HepG2 (cell line): Measurements from ENCODE around the gene USP5. TPM values are rescaled to one million over a fixed set of nuclear protein-coding genes. Genes with fewer than 3 reads are reported as not detected.

ENCODE experiments used
- AGO2 ChIP-seq: fragments of 200-400 bp; formaldehyde crosslinking; optimal IDR thresholded peaks from 2 replicates; pipeline ENCODE3; 2017; ENCODE audit warnings: mild to moderate bottlenecking, low read depth, low read length, moderate library complexity
- AKAP8 ChIP-seq: sonication (generic); formaldehyde crosslinking; IDR thresholded peaks from 2 replicates; pipeline ENCODE4 v1.5.1; 2020; ENCODE audit warnings: mild to moderate bottlenecking, missing genetic modification reagents
- ARNT2 ChIP-seq: sonication (generic); formaldehyde crosslinking; IDR thresholded peaks from 2 replicates; pipeline ENCODE4 v1.8.0; 2022; ENCODE audit warnings: mild to moderate bottlenecking, low read depth, missing genetic modification reagents, moderate library complexity
- FOSL2 ChIP-seq: sonication (generic); formaldehyde crosslinking; IDR thresholded peaks from 2 replicates; pipeline ENCODE4 v1.4.0; 2020; ENCODE audit warnings: missing genetic modification reagents
- GATA4 ChIP-seq: sonication (generic); IDR thresholded peaks from 2 replicates; pipeline ENCODE4 v1.6.1; 2016; ENCODE audit warnings: antibody characterized with exemption, low read depth, borderline replicate concordance
- HDAC2 ChIP-seq: sonication (generic); formaldehyde crosslinking; IDR thresholded peaks from 2 replicates; pipeline ENCODE4 v1.4.0; 2020; ENCODE audit warnings: missing genetic modification reagents
- HMG20A ChIP-seq: IDR thresholded peaks from 2 replicates; pipeline ENCODE4 v1.6.1; 2016; ENCODE audit warnings: borderline replicate concordance
- KDM5B ChIP-seq: sonication (generic); formaldehyde crosslinking; IDR thresholded peaks from 2 replicates; pipeline ENCODE4 v1.4.0; 2020; ENCODE audit warnings: missing genetic modification reagents, mild to moderate bottlenecking, borderline replicate concordance
- MBD4 ChIP-seq: IDR thresholded peaks from 2 replicates; pipeline ENCODE4 v1.6.1; 2012; ENCODE audit warnings: low read length, inconsistent platforms, borderline replicate concordance
- MEF2D ChIP-seq: sonication (generic); formaldehyde crosslinking; IDR thresholded peaks from 2 replicates; pipeline ENCODE4 v1.5.1; 2020; ENCODE audit warnings: mild to moderate bottlenecking, missing genetic modification reagents
- NCOA5 ChIP-seq: sonication (generic); formaldehyde crosslinking; IDR thresholded peaks from 2 replicates; pipeline ENCODE4 v1.4.0; 2020; ENCODE audit warnings: missing genetic modification reagents
- PITX1 ChIP-seq: sonication (generic); formaldehyde crosslinking; IDR thresholded peaks from 2 replicates; pipeline ENCODE4 v1.5.1; 2020; ENCODE audit warnings: mild to moderate bottlenecking, missing genetic modification reagents
- POLR2A ChIP-seq, 2 experiments: IDR thresholded peaks; 2 replicates each; pipeline ENCODE4 v1.6.1; 2011; ENCODE audit warnings: low read depth in 2 of 2, low read length in 2 of 2, mild to moderate bottlenecking in 1 of 2, moderate library complexity in 1 of 2; ENCODE audit not compliant: insufficient read depth in 1 of 2
- POLR2AphosphoS2 ChIP-seq: IDR thresholded peaks from 2 replicates; pipeline ENCODE4 v1.6.1; 2011; ENCODE audit warnings: low read depth, low read length, improper control_type of control experiment
- POLR2G ChIP-seq: fragments of 200-400 bp; formaldehyde crosslinking; IDR thresholded peaks from 2 replicates; pipeline ENCODE4 v1.6.1; 2018; ENCODE audit warnings: mild to moderate bottlenecking, low read depth, low read length, moderate library complexity
- RBFOX2 ChIP-seq: fragments of 200-400 bp; formaldehyde crosslinking; IDR thresholded peaks from 2 replicates; pipeline ENCODE4 v1.6.1; 2017; ENCODE audit warnings: low read depth, mild to moderate bottlenecking, low read length
- RBM22 ChIP-seq: fragments of 200-400 bp; formaldehyde crosslinking; optimal IDR thresholded peaks from 2 replicates; pipeline ENCODE3; 2017; ENCODE audit warnings: mild to moderate bottlenecking, low read length, moderate library complexity
- SSRP1 ChIP-seq: IDR thresholded peaks from 2 replicates; pipeline ENCODE4 v1.6.1; 2016; ENCODE audit warnings: control low read depth
- TGIF2 ChIP-seq: IDR thresholded peaks from 2 replicates; pipeline ENCODE4 v1.6.1; 2016; ENCODE audit warnings: control low read depth, missing compliant biosample characterization
- THYN1 ChIP-seq: sonication (generic); formaldehyde crosslinking; IDR thresholded peaks from 2 replicates; pipeline ENCODE4 v1.8.1; 2023; ENCODE audit warnings: low read depth, mild to moderate bottlenecking, moderate library complexity, missing genetic modification reagents, borderline replicate concordance
- ZFP91 ChIP-seq: sonication (generic); formaldehyde crosslinking; IDR thresholded peaks from 2 replicates; pipeline ENCODE4 v1.9.0; 2022; ENCODE audit warnings: missing genetic modification reagents, mild to moderate bottlenecking, borderline replicate concordance
- ZNF564 ChIP-seq: sonication (generic); formaldehyde crosslinking; IDR thresholded peaks from 2 replicates; pipeline ENCODE4 v1.8.1; 2023; ENCODE audit warnings: mild to moderate bottlenecking, missing genetic modification reagents
- ZNF83 ChIP-seq: sonication (generic); formaldehyde crosslinking; IDR thresholded peaks from 2 replicates; pipeline ENCODE4 v1.4.0; 2020; ENCODE audit warnings: missing genetic modification reagents, mild to moderate bottlenecking, borderline replicate concordance
- polyA plus RNA-seq, 8 experiments: library from polyadenylated mRNA; depleted of rRNA in 3 of 8; stranded (reverse) in 7 of 8; unstranded in 1 of 8; fragments of >200 nt; fragmentation: Illumina TruSeq in 4 of 8; extraction: Trizol in 4 of 8; gene quantifications; 2 replicates each; pipeline versions ENCODE4 v1.2.1 to v1.2.3, GENCODE V29; 2011 to 2016; ENCODE audit warnings: low read depth in 4 of 8, missing spikeins in 1 of 8, mixed read lengths in 1 of 8; ENCODE audit not compliant: insufficient read depth in 1 of 8
- total RNA-seq, 5 experiments: library from RNA; depleted of rRNA; stranded (reverse); fragments of >200 nt; fragmentation: Illumina TruSeq; extraction: Trizol; gene quantifications; 2 replicates each; pipeline ENCODE4 v1.2.3, GENCODE V29; 2016; ENCODE audit warnings: low read depth in 1 of 5
- TF ChIP-seq, protein P1 (sequence below): sonication (generic); formaldehyde crosslinking; IDR thresholded peaks from 2 replicates; pipeline ENCODE4 v1.4.0; 2020; ENCODE audit warnings: missing genetic modification reagents, mild to moderate bottlenecking, borderline replicate concordance

The USP5 gene
- total and polyA plus RNA-seq, 2 of the 13 experiments (the other 11 are each of a cell fraction or from before 2014, with no cell fraction given): 39.6 to 56.0 TPM

DNA sequence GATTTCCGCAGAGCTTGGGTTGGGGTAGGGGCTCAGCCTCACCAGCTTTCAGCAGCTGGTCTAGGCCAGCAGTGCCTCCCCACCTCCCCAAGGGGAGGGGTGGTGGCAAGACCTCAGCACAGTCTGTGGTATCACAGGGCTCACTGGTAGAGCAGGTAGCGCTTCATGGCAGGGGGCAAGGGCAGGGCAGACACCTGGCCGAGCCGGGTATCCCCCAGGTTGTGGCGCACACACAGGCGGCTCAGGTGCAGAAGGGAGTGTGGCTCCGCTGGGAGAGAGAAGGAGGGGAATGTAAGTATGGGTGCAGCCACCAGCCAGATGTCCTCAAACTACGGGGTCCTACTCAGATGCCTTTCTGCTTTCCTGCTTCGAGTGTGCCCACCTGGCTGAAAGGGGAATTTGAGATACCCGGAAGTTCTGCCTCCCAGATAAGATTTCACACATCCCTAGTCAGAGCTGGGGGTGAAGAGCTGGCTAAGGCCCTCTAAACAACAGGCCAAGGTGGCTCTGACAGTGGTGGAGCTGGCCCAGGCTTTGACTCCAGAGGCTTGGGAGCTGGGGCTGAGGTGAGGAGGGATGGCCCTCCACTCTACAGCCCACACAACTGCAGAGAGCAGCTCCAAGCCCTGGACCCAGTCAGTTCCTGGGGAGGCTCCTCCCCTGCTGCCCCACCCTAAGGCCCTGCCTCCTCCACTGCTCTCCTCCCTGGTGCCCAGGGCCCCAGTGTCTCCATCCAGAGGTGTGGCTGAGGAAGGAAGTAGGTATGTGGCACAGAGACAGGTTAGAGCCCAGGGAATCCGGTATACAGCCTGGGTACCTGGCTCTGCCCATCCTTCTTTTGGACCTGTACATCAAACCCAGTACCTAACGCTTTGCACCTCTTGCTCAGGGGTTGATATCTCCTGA is 19.4 kb downstream of the USP5 start (continued):
- TF ChIP-seq ZFP91 (CRISPR knock-in tag) (peak; percentile 40; the same call in 1 of the 2 replicates), TGIF2 (CRISPR knock-in tag) (0 out of 2 replicates have a peak, but pooled peaks have one; percentile 10), AGO2 (peak; percentile 98), SSRP1 (CRISPR knock-in tag) (peak; percentile 37; the same call in 1 of the 2 replicates), KDM5B (CRISPR knock-in tag) (0 out of 2 replicates have a peak, but pooled peaks have one; percentile 2), ZNF564 (CRISPR knock-in tag) (peak; percentile 47; the same call in 1 of the 2 replicates), MEF2D (CRISPR knock-in tag) (peak; percentile 46; the same call in 1 of the 2 replicates), GATA4 (0 out of 2 replicates have a peak, but pooled peaks have one; percentile 17), RBM22 (peak; percentile 30), MBD4 (0 out of 2 replicates have a peak, but pooled peaks have one; percentile 34), ARNT2 (0 out of 2 replicates have a peak, but pooled peaks have one; percentile 18), RBFOX2 (peak; percentile 75), POLR2A (IDR thresholded peaks at IDR 0.05; ENCODE audit: insufficient read depth in 1 of 2, low read depth in 2 of 2, low read length in 2 of 2) (peak in 1 of 2 experiments; percentile 41; a peak in 2 of 4 replicates), HDAC2 (CRISPR knock-in tag) (peak; percentile 38; the same call in 1 of the 2 replicates), HMG20A (CRISPR knock-in tag) (0 out of 2 replicates have a peak, but pooled peaks have one; percentile 7), FOSL2 (CRISPR knock-in tag) (peak; percentile 3; the same call in 1 of the 2 replicates), PITX1 (CRISPR knock-in tag) (peak; percentile 28; the same call in 1 of the 2 replicates), ZNF83 (CRISPR knock-in tag) (0 out of 2 replicates have a peak, but pooled peaks have one; percentile 25), POLR2AphosphoS2 (peak; percentile 76), POLR2G (peak; percentile 65), AKAP8 (CRISPR knock-in tag) (peak; percentile 65; the same call in 1 of the 2 replicates), NCOA5 (CRISPR knock-in tag) (no peak), THYN1 (CRISPR knock-in tag) (no peak)
- TF ChIP-seq, protein P1, sequence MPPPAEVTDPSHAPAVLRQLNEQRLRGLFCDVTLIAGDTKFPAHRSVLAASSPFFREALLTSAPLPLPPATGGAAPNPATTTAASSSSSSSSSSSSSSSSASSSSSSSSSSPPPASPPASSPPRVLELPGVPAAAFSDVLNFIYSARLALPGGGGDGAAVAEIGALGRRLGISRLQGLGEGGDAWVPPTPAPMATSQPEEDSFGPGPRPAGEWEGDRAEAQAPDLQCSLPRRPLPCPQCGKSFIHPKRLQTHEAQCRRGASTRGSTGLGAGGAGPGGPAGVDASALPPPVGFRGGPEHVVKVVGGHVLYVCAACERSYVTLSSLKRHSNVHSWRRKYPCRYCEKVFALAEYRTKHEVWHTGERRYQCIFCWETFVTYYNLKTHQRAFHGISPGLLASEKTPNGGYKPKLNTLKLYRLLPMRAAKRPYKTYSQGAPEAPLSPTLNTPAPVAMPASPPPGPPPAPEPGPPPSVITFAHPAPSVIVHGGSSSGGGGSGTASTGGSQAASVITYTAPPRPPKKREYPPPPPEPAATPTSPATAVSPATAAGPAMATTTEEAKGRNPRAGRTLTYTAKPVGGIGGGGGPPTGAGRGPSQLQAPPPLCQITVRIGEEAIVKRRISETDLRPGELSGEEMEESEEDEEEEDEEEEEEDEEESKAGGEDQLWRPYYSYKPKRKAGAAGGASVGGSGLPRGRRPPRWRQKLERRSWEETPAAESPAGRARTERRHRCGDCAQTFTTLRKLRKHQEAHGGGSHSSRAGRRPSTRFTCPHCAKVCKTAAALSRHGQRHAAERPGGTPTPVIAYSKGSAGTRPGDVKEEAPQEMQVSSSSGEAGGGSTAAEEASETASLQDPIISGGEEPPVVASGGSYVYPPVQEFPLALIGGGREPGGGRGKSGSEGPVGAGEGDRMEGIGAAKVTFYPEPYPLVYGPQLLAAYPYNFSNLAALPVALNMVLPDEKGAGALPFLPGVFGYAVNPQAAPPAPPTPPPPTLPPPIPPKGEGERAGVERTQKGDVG (CRISPR knock-in tag): 0 out of 2 replicates have a peak, but pooled peaks have one; percentile 24
